HepG2 (cell line): ENCODE measurements around the gene PDGFD. TPM values are rescaled to one million over a fixed set of nuclear protein-coding genes. Genes with fewer than 3 reads are reported as not detected.

ENCODE experiments used
- ATAC-seq: fragments of 200-7000 bp; cut with Tn5 transposase; 3 replicates; pipeline ENCODE4 v1.9.1; 2020; ENCODE audit warnings: mild to moderate bottlenecking, moderate library complexity
- BruUV-seq: library from RNA; stranded (reverse); fragments of 400-500 nt; replicated peaks from 2 replicates; lab custom pipeline; 2021; lab: Mats Ljungman, UMichigan
- CTCF ChIA-PET: fragments of 300-600 bp; formaldehyde crosslinking; extraction: SDS; loops from one replicate; lab custom pipeline; 2021; ENCODE audit warnings: low total read pairs, inconsistent platforms, low intra/inter-chr PET ratio; lab: Yijun Ruan, JAX
- POLR2A ChIA-PET: fragments of 350-600 bp; sonication (Branson Sonifier 250); formaldehyde crosslinking; loops from one replicate; lab custom pipeline; 2020; ENCODE audit warnings: antibody characterized with exemption, inconsistent platforms; lab: Yijun Ruan, JAX
- DNase-seq: peaks from one replicate; pipeline ENCODE4 v3.0.0-alpha.2; 2015; ENCODE audit warnings: low spot score
- FAIRE-seq: peaks from 3 replicates; lab custom pipeline; 2011; peaks lifted over from hg19 to GRCh38; lab: Jason Lieb, UNC
- H2AFZ ChIP-seq: one replicate; pipeline ENCODE4 v1.6.1; 2011; ENCODE audit warnings: low read length, inconsistent platforms
- H3K27ac ChIP-seq: fragments of 300-600 bp; 3 replicates; pipeline ENCODE4 v1.8.0; 2011; ENCODE audit warnings: mixed run types, mild to moderate bottlenecking, mixed read lengths, low read length, inconsistent platforms; ENCODE audit not compliant: insufficient read depth; ENCODE audit errors: extremely low read length
- H3K27me3 ChIP-seq, 2 experiments: fragments of 200-600 bp in 1 of 2; 2 replicates in 1 of 2; 3 replicates in 1 of 2; pipeline versions ENCODE4 v1.6.0 to v1.8.0; 2011; ENCODE audit warnings: low read length in 2 of 2, mild to moderate bottlenecking in 2 of 2, moderate library complexity in 2 of 2, inconsistent platforms in 1 of 2; ENCODE audit not compliant: insufficient read depth in 2 of 2, control insufficient read depth in 1 of 2
- H3K36me3 ChIP-seq, 2 experiments: fragments of 200-600 bp in 1 of 2; replicated peaks in 1 of 2; 2 replicates in 1 of 2; 3 replicates in 1 of 2; pipeline versions ENCODE4 v1.5.1 to v1.8.0; 2011; ENCODE audit warnings: low read length in 2 of 2, inconsistent platforms in 1 of 2; ENCODE audit not compliant: insufficient read depth in 2 of 2, control insufficient read depth in 1 of 2
- H3K4me1 ChIP-seq: 2 replicates; pipeline ENCODE4 v1.5.1; 2012; ENCODE audit warnings: low read length, inconsistent platforms; ENCODE audit not compliant: insufficient read depth
- H3K4me2 ChIP-seq: 2 replicates; pipeline ENCODE4 v1.6.0; 2011; ENCODE audit warnings: low read depth, low read length, inconsistent platforms
- H3K4me3 ChIP-seq, 3 experiments: fragments of 200-600 bp in 1 of 3; sonication (generic), shearing (Covaris generic) in 1 of 3; replicated peaks in 1 of 3; 2 replicates each; pipeline ENCODE4 v1.5.1; 2011 to 2016; ENCODE audit warnings: low read length in 3 of 3, inconsistent platforms in 2 of 3, low read depth in 2 of 3, mild to moderate bottlenecking in 2 of 3, control low read depth in 1 of 3, mixed read lengths in 1 of 3; ENCODE audit not compliant: insufficient read depth in 1 of 3
- H3K79me2 ChIP-seq: one replicate; pipeline ENCODE4 v1.6.1; 2011; ENCODE audit warnings: low read length, inconsistent platforms; ENCODE audit not compliant: insufficient read depth
- H3K9ac ChIP-seq: 2 replicates; pipeline ENCODE4 v1.6.0; 2011; ENCODE audit warnings: mild to moderate bottlenecking, low read depth, low read length, inconsistent platforms; ENCODE audit not compliant: insufficient read depth
- H3K9me3 ChIP-seq: 2 replicates; pipeline ENCODE4 v1.5.1; 2012; ENCODE audit warnings: mild to moderate bottlenecking, low read length
- H4K20me1 ChIP-seq: 2 replicates; pipeline ENCODE4 v1.6.0; 2011; ENCODE audit warnings: inconsistent platforms, mild to moderate bottlenecking, low read length, moderate library complexity; ENCODE audit not compliant: insufficient read depth
- DRAP1 ChIP-seq: IDR thresholded peaks from 2 replicates; pipeline ENCODE4 v1.6.1; 2016; ENCODE audit warnings: missing genetic modification reagents, missing compliant biosample characterization
- GLI4 ChIP-seq: sonication (generic); formaldehyde crosslinking; IDR thresholded peaks from 2 replicates; pipeline ENCODE4 v1.5.1; 2020; ENCODE audit warnings: missing genetic modification reagents, mild to moderate bottlenecking, moderate library complexity, borderline replicate concordance
- GLMP ChIP-seq: sonication (generic); formaldehyde crosslinking; IDR thresholded peaks from 2 replicates; pipeline ENCODE4 v1.9.0; 2021; ENCODE audit warnings: missing genetic modification reagents, mild to moderate bottlenecking, borderline replicate concordance
- HNRNPUL1 ChIP-seq: fragments of 200-400 bp; formaldehyde crosslinking; IDR thresholded peaks from 2 replicates; pipeline ENCODE4 v1.6.1; 2017; ENCODE audit warnings: low read depth, mild to moderate bottlenecking, low read length, moderate library complexity
- LCORL ChIP-seq, 2 experiments: fragments of 450-650 bp in 1 of 2; sonication (generic) in 1 of 2; formaldehyde crosslinking in 1 of 2; IDR thresholded peaks; 2 replicates each; pipeline versions ENCODE4 v1.5.0 to v1.6.1; 2017 to 2020; ENCODE audit warnings: antibody characterized with exemption in 1 of 2, missing genetic modification reagents in 1 of 2
- SP140L ChIP-seq: sonication (generic); formaldehyde crosslinking; IDR thresholded peaks from 2 replicates; pipeline ENCODE4 v1.4.0; 2020; ENCODE audit warnings: missing genetic modification reagents, borderline replicate concordance
- TAF1 ChIP-seq: sonication (generic); formaldehyde crosslinking; IDR thresholded peaks from 2 replicates; pipeline ENCODE4 v1.4.0; 2020; ENCODE audit warnings: missing genetic modification reagents
- ZNF572 ChIP-seq: sonication (generic); formaldehyde crosslinking; IDR thresholded peaks from 2 replicates; pipeline ENCODE4 v1.5.1; 2020; ENCODE audit warnings: mild to moderate bottlenecking, missing genetic modification reagents
- ZNF598 ChIP-seq: sonication (generic); formaldehyde crosslinking; IDR thresholded peaks from 2 replicates; pipeline ENCODE4 v1.5.1; 2020; ENCODE audit warnings: mild to moderate bottlenecking, missing genetic modification reagents, borderline replicate concordance
- WGBS: methylation state at CpG from one replicate; pipeline ENCODE4 v1.1.6; 2017; ENCODE audit warnings: low lambda C conversion rate; 5-methylcytosine and 5-hydroxymethylcytosine counted together
- in situ Hi-C: cut with HindIII; loops from 2 replicates; pipeline ENCODE4 v1.10.0; 2017; ENCODE audit warnings: low pct_unique_long_range_greater_than_20kb; ENCODE audit not compliant: extremely low pct_ligation_motif_present
- intact Hi-C: fragments of 100-400 bp; cut with micrococcal nuclease; formaldehyde crosslinking; loops from one replicate; pipeline ENCODE4 v1.10.0; 2022; ENCODE audit not compliant: unreplicated experiment
- polyA plus RNA-seq, 8 experiments: library from polyadenylated mRNA; depleted of rRNA in 3 of 8; stranded (reverse) in 7 of 8; unstranded in 1 of 8; fragments of >200 nt; fragmentation: Illumina TruSeq in 4 of 8; extraction: Trizol in 4 of 8; gene quantifications; 2 replicates each; pipeline versions ENCODE4 v1.2.1 to v1.2.3, GENCODE V29; 2011 to 2016; ENCODE audit warnings: low read depth in 4 of 8, missing spikeins in 1 of 8, mixed read lengths in 1 of 8; ENCODE audit not compliant: insufficient read depth in 1 of 8
- total RNA-seq, 5 experiments: library from RNA; depleted of rRNA; stranded (reverse); fragments of >200 nt; fragmentation: Illumina TruSeq; extraction: Trizol; gene quantifications; 2 replicates each; pipeline ENCODE4 v1.2.3, GENCODE V29; 2016; ENCODE audit warnings: low read depth in 1 of 5
- TF ChIP-seq, protein P1 (sequence below): sonication (generic); formaldehyde crosslinking; IDR thresholded peaks from 2 replicates; pipeline ENCODE4 v1.4.0; 2020; ENCODE audit warnings: mild to moderate bottlenecking, missing genetic modification reagents
- TF ChIP-seq, protein P2 (sequence below): sonication (generic); formaldehyde crosslinking; IDR thresholded peaks from 2 replicates; pipeline ENCODE4 v1.5.0; 2020; ENCODE audit warnings: mild to moderate bottlenecking, missing genetic modification reagents

Gene PDGFD
- total and polyA plus RNA-seq, 2 of the 13 experiments (the other 11 are each of a cell fraction or from before 2014, with no cell fraction given): 0.09 to 0.29 TPM

GRCh38 chr11:103948187-103948763 is 215.7 kb downstream of the PDGFD start:
- in situ Hi-C loops: no loop called here

DNA sequence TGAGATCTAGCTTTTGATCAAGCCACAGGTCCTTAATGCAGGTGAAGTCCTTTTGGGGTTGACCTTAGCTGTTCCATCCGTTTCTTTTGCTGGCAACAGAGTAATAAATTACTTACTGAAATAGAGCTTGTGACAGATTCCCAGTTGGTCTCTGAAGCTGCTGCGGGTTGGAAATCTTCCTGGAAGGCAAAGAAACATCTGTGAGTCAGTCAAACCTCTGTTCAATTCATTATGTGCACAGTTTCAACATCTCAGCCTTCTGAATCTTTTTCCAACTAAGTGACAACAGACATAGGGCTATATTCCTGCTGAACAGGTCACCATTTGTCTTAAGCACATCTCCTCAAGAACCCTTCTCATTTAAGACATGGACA is 216.4 kb downstream of the PDGFD start:
- Histone ChIP-seq H3K4me3 (no peak overlapping the region), H3K27ac (no peak overlapping the region), H3K9me3 (peaks cover 12% of the 10 kb centered on the region; the same call in 1 of the 2 replicates), H3K36me3 (no peaks in the 10 kb centered on the region), H2AFZ (no peak overlapping the region), H3K4me2 (no peak overlapping the region), H3K27me3 (no peaks in the 10 kb centered on the region), H4K20me1 (no peaks in the 10 kb centered on the region), H3K9ac (no peak overlapping the region), H3K79me2 (no peaks in the 10 kb centered on the region), H3K4me1 (no peaks in the 10 kb centered on the region)
- BruUV-seq: no TSS peak
- FAIRE-seq: no peak
- in situ Hi-C loops (no loop called here), intact Hi-C loops (no loop called here)
- no peak for DNase-seq
- WGBS: 6% methylated on average over 2 of the region's 2 CpGs
- ChIA-PET CTCF (no interaction called here), POLR2A (no interaction called here)
- no peak for ATAC-seq
- no peak for TF ChIP-seq ZNF598 (CRISPR knock-in tag)
- TF ChIP-seq SP140L (CRISPR knock-in tag): no peak
- no peak for TF ChIP-seq TAF1
- TF ChIP-seq GLI4 (CRISPR knock-in tag): no peak
- no peak for TF ChIP-seq ZNF572 (CRISPR knock-in tag)
- TF ChIP-seq, protein P1, sequence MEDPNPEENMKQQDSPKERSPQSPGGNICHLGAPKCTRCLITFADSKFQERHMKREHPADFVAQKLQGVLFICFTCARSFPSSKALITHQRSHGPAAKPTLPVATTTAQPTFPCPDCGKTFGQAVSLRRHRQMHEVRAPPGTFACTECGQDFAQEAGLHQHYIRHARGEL: no peak
- TF ChIP-seq GLMP (CRISPR knock-in tag): no peak
- no peak for TF ChIP-seq HNRNPUL1
- TF ChIP-seq DRAP1 (CRISPR knock-in tag): no peak

More at GRCh38 chr11:103948187-103948763, 215.7 kb downstream of the PDGFD start:
- TF ChIP-seq LCORL (IDR thresholded peaks at IDR 0.05): no peak
- no peak for TF ChIP-seq LCORL (CRISPR knock-in tag; IDR thresholded peaks at IDR 0.05)
- TF ChIP-seq, protein P2, sequence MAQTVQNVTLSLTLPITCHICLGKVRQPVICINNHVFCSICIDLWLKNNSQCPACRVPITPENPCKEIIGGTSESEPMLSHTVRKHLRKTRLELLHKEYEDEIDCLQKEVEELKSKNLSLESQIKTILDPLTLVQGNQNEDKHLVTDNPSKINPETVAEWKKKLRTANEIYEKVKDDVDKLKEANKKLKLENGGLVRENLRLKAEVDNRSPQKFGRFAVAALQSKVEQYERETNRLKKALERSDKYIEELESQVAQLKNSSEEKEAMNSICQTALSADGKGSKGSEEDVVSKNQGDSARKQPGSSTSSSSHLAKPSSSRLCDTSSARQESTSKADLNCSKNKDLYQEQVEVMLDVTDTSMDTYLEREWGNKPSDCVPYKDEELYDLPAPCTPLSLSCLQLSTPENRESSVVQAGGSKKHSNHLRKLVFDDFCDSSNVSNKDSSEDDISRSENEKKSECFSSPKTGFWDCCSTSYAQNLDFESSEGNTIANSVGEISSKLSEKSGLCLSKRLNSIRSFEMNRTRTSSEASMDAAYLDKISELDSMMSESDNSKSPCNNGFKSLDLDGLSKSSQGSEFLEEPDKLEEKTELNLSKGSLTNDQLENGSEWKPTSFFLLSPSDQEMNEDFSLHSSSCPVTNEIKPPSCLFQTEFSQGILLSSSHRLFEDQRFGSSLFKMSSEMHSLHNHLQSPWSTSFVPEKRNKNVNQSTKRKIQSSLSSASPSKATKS (CRISPR knock-in tag): no peak
- DNase-seq: no peak
- Histone ChIP-seq H3K9me3 (peaks cover 5% of the 10 kb centered on the region; the same call in 1 of the 2 replicates), H3K79me2 (no peaks in the 10 kb centered on the region), H3K27ac (no peak overlapping the region), H3K27me3 (no peaks in the 10 kb centered on the region), H3K4me2 (no peak overlapping the region), H3K4me1 (no peaks in the 10 kb centered on the region), H3K4me3 (no peak overlapping the region), H3K36me3 (no peaks in the 10 kb centered on the region), H3K9ac (no peak overlapping the region), H4K20me1 (no peaks in the 10 kb centered on the region), H2AFZ (no peak overlapping the region)
- ChIA-PET POLR2A (no interaction called here), CTCF (no interaction called here)
- FAIRE-seq: no peak
- no TSS peak for BruUV-seq
- intact Hi-C loops: no loop called here
- ATAC-seq: no peak
- 2% methylated on average over 2 of the region's 2 CpGs for WGBS
